Measurements from ENCODE around the gene LILRB3.
A peak's percentile ranks its signal among the peaks of the same experiment; 100 is the strongest.
"Not testable (repeated sequence)": the region's sequence is repeated elsewhere in the genome, so short reads cannot be mapped to it uniquely, and the experiment has no call there.

The LILRB3 gene

DNA sequence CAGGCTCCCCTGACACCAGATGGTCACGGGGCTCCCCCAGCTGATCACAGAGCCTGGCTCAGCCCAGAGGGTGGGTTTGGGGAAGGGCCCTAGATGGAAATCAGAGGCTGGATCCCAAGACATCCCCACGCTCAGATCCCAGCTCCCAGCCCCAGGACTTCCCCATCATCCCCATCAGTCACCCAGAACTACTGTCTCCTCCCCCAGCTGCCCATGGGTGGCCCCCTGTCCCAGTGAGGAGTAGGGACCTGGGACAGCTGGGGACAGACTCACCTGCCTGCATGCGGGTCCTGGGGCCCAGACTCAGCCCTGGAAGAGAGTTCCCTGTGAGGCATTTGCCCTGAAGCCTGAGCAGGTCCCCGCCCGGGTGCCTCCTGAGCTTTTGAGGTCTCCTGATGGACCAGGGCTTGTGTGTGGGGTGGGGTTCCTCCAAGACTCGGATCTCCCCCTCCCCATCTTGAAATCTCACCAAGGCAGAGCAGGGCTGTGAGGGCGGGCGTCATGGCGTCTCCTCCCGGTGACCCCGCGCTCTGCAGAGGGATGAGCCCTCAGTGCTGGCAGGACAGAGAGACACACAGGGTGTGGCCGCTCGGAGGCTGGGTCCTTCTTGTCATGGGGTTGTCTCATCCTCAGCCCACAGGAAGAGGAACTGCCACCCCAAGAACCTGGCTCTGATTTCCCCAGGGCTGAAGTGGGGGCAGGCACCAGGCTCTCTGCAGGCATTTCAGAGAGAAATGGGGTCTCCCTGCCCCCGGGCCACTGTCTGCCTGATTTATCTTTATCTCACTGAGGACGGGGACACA, at the start of gene LILRB3:
TSS of gene LILRB3 (minus strand) at position 534 of the 803 bp plus-strand sequence. CDS start at position 503, 31 bp downstream.
- peaks cover 17% of the 10 kb centered on the region for H3K27me3 Mint-ChIP-seq
- H3K4me1 Mint-ChIP-seq (ENCODE audit: low read depth); H3K27ac Mint-ChIP-seq; H3K9me3 Mint-ChIP-seq; H3K4me3 Mint-ChIP-seq; DNase-seq; H3K36me3 Mint-ChIP-seq (ENCODE audit: low read depth): not testable (repeated sequence)

DNA sequence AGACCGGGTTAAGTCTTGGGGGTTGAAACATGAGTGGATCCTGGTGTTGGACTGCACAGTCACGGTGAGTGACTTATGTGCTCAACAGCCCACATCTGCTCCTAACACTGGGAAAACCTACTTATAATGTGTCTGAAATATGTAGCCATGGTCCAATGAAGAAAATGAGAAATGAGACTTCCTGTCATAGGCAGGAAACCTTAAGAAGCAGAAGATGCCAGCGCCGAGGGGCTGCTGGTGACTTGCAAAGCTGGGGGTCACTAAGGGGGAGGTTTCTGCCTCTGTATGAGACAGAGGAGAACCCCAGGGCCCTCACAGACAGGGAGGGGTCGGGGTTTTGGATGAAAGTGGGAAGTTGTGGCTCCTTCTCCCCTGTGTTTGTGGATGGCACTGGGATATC, 49.4 kb upstream of the LILRB3 start:
- not testable (repeated sequence) for H3K4me1 Mint-ChIP-seq (ENCODE audit: low read depth); H3K36me3 Mint-ChIP-seq (ENCODE audit: low read depth); H3K9me3 Mint-ChIP-seq; DNase-seq; H3K4me3 Mint-ChIP-seq; H3K27ac Mint-ChIP-seq
- H3K27me3 Mint-ChIP-seq = peaks cover 61% of the 10 kb centered on the region

DNA sequence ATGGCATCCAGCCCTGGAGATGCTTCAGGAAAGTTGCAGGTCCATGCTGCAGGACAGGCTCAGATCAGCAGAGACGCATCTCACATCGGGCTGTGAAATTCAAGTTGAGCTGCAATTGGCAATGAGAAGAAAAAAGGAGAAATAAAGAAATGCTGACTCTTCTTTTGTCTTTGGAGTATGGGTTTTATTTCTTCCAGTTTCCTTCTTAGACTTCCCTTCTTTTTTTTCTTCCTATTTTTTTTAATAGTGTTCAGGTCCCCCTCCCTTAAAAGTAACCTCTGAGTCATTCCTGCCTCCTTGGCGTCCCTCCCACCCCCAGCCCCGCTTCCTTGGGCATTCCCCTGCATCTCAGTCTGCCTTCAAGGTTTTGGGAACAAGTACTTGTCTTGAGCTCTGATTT, 48.8 kb upstream of the LILRB3 start:
- not testable (repeated sequence) for H3K36me3 Mint-ChIP-seq (ENCODE audit: low read depth); H3K4me1 Mint-ChIP-seq (ENCODE audit: low read depth); H3K4me3 Mint-ChIP-seq; DNase-seq; H3K9me3 Mint-ChIP-seq; H3K27ac Mint-ChIP-seq
- H3K27me3 Mint-ChIP-seq = peaks cover 57% of the 10 kb centered on the region

DNA sequence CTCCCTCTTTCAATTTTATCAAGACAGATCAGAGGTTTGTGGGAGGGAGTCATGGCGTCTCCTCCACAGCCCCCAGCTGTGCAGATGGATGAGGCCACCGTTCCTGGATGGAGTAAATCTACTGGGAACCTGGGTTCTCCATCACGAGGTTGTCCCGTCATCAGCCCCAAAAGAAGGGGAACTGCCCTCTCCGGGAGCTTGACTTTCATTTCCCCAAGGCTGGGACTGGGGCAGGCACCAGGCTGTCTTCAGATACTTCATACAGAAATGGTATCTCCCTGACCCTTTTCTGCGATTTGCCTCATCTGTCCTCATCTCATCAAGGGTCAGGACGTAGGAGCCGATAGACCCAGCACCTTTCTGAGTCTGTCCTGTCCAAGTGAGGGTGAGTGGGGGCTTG, 48.3 kb upstream of the LILRB3 start:
- Mint-ChIP-seq H3K9me3 (no peaks in the 10 kb centered on the region), H3K4me3 (no peak overlapping the region), H3K36me3 (ENCODE audit: low read depth) (no peaks in the 10 kb centered on the region), H3K27ac (no peak overlapping the region), H3K4me1 (ENCODE audit: low read depth) (peaks cover 7% of the 10 kb centered on the region), H3K27me3 (peaks cover 55% of the 10 kb centered on the region)
- no peak for DNase-seq

DNA sequence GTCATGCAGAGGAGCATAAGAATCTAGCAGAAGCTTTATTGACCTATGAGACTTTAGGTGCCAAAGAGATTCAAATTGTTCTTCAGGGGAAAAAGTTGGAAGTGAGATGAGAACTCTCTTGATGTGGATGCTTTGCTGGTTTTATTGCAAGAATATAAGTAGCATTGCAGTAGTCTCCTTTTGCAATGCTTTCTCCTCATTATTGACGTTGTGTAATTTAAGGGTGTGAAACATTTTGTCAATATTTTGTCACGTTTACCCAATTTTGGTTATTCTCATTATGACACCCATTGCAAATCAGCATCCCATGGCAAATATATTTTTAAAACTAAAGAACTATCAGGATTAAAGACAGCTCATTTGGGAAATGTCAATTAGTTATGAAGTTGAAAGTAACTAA, 46.1 kb upstream of the LILRB3 start:
- Mint-ChIP-seq H3K9me3 (no peaks in the 10 kb centered on the region), H3K27ac (no peak overlapping the region), H3K4me3 (no peak overlapping the region), H3K27me3 (peaks cover 54% of the 10 kb centered on the region), H3K36me3 (ENCODE audit: low read depth) (no peaks in the 10 kb centered on the region), H3K4me1 (ENCODE audit: low read depth) (peaks cover 4% of the 10 kb centered on the region)
- DNase-seq = no peak

DNA sequence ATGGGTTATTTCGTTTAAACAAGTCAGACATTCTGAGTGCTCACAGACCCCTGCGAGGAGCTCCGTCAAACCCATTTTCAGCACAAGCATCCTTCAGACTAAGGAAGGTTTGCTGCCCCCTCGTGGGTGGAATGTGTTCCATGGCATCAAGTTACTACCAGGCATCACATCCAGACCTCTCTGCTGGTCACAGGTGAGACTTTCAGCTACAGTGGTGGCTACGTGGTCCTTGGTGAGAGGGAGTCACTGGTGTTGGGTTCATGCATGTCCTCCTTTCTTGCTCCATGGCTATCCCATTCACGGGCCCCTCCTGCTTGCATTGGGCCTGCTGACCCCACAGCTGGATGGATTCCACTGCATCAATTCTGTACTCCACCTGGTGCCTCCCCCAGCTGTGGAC, 43.3 kb upstream of the LILRB3 start:
- H3K27me3 Mint-ChIP-seq = peaks cover 34% of the 10 kb centered on the region
- DNase-seq = peak; percentile 77
- no peaks in the 10 kb centered on the region for H3K9me3 Mint-ChIP-seq
- no peak overlapping the region for H3K27ac Mint-ChIP-seq
- no peaks in the 10 kb centered on the region for H3K36me3 Mint-ChIP-seq (ENCODE audit: low read depth)
- H3K4me1 Mint-ChIP-seq (ENCODE audit: low read depth) = peaks cover 2% of the 10 kb centered on the region
- no peak overlapping the region for H3K4me3 Mint-ChIP-seq

DNA sequence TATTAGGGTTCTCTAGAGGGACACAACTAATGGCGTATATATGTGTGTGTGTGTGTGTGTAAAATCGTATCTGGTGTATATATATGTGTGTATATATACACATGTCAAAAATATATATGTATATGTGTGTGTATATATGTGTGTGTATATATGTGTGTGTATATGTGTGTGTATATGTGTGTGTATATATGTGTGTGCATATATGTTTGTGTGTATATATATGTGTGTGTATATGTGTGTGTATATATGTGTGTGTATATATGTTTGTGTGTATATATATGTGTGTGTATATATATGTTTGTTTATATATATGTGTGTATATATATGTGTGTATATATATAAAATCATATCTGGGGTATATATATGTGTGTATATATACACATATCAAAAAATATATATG, 39.7 kb upstream of the LILRB3 start:
- Mint-ChIP-seq H3K4me3 (no peak overlapping the region), H3K4me1 (ENCODE audit: low read depth) (peaks cover 2% of the 10 kb centered on the region), H3K27me3 (peaks cover 22% of the 10 kb centered on the region), H3K9me3 (no peaks in the 10 kb centered on the region), H3K27ac (no peak overlapping the region), H3K36me3 (ENCODE audit: low read depth) (no peaks in the 10 kb centered on the region)
- no peak for DNase-seq

DNA sequence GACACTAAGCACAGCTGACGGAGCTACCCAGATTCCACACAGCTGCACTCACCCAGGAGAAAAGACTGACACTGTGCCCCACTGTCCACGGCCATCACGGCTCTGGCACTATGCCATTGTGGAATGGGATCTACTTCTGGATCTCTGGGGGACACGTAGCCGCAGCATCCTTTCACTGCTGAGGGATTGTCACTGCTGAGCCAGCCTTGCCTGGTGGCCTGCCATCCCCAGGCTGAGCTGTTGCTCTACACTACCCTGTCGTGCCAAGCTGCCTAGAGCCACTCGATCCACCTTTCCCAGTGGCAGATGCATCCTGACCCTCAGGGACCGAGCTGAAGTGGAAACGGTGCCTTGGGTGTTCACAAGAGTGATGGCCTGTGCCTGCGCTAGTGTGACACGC, 39.3 kb upstream of the LILRB3 start:
- Mint-ChIP-seq H3K36me3 (ENCODE audit: low read depth) (no peaks in the 10 kb centered on the region), H3K4me1 (ENCODE audit: low read depth) (peaks cover 2% of the 10 kb centered on the region), H3K27me3 (peaks cover 23% of the 10 kb centered on the region), H3K27ac (no peak overlapping the region), H3K9me3 (no peaks in the 10 kb centered on the region), H3K4me3 (no peak overlapping the region)
- DNase-seq = no peak

DNA sequence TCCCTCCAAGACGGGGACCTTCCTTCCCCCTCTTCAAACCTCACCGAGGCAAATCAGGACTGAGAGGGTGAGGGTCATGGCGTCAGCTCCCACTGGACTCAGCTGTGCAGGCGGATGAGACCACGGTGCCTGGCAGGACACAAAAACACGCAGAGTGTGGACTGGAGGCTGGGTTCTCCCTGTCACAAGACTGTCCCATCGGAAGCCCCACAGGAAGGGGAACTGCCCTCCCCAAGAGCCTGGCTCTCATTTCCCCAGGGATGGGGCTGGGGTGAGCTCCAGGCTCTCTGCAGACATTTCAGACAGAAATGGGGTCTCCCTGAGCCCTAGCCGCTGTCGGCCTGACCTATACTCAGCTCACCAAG, 34.3 kb upstream of the LILRB3 start, which contains the start of gene LILRB5:
TSS of gene LILRB5 (minus strand) at position 158 of the 365 bp plus-strand sequence. CDS start at position 78, 80 bp downstream.
- Mint-ChIP-seq H3K36me3 (ENCODE audit: low read depth) (no peaks in the 10 kb centered on the region), H3K4me1 (ENCODE audit: low read depth) (no peaks in the 10 kb centered on the region), H3K27ac (no peak within 1 kb of the TSS), H3K4me3 (no peak within 1 kb of the TSS), H3K27me3 (peaks cover 18% of the 10 kb centered on the region), H3K9me3 (no peaks in the 10 kb centered on the region)
- no peak for DNase-seq

DNA sequence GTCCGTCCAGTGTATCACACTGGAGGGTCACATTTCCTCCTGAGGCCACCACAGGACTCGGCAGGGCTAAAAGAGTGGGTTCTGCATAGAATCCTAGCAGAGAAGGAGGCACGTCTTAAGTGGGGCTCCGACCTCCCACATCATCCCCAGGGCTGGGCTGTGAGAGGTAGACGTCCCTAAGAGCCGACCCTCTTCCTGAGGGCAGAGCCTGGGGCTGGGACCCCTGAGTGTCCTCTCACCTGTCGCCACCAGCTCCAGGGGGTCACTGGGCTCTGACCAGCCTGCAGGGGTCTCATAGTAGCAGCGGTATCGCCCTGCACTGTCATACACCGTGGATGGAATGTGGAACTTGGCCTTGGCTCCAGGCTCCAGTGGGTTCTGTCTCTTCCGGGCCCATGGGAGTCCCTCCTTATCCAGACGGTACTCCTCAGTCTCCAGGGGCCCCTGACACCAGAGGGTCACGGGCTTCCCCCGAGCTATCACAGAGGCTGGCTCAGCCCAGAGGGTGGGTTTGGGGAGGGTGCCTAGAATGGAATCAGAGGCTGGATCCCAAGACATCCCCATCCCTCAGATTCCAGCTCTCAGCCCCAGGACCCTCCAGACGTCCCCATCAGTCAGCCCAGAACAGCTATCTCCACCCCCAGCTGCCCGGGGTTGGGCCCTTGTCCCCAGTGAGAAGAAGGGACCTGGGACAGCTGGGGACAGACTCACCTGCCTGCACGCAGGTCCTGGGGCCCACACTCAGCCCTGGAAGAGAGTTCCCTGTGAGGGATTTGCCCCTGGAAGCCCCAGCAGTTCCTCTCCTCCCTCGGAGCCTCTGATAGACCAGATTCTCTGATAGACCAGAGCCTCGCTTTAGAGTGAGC, 33.7 kb upstream of the LILRB3 start:
- Mint-ChIP-seq H3K36me3 (ENCODE audit: low read depth) (no peaks in the 10 kb centered on the region), H3K27ac (no peak overlapping the region), H3K9me3 (no peaks in the 10 kb centered on the region), H3K27me3 (peaks cover 18% of the 10 kb centered on the region), H3K4me3 (no peak overlapping the region), H3K4me1 (ENCODE audit: low read depth) (no peaks in the 10 kb centered on the region)
- DNase-seq = no peak

DNA sequence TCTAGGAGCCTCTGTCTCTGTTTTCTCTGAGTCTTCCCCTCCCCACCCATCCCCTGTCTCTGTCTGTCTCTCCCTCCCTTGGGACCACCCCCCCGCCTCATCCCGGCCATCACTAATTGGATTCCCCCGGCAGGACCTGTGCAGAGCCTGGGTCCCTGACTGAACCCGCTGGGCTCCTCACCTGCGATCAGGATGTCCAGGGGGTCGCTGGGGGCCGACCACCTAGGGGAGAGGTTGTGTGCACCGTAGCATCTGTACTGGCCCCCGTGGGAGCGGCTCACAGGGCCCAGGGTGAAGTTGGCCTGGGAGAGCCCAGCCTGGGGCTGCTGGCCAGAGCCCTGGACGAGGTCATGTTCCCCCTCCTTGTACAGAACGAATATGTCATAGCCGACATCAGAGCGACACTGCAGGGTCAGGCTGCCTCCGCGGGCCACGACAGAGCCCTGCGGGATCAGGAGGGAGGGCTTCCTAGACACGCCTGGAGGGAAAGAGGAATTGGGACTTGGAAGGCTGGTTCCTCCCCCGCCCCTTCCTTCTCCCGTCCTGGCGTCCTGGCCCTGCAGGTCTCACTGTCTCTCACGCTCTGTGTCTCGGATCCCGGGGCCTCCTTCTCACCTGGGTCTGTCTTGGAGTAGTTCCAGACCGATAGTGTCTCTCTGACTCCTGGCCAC, 32.4 kb upstream of the LILRB3 start:
- no peak for DNase-seq
- Mint-ChIP-seq H3K4me3 (no peak overlapping the region), H3K27ac (no peak overlapping the region)

DNA sequence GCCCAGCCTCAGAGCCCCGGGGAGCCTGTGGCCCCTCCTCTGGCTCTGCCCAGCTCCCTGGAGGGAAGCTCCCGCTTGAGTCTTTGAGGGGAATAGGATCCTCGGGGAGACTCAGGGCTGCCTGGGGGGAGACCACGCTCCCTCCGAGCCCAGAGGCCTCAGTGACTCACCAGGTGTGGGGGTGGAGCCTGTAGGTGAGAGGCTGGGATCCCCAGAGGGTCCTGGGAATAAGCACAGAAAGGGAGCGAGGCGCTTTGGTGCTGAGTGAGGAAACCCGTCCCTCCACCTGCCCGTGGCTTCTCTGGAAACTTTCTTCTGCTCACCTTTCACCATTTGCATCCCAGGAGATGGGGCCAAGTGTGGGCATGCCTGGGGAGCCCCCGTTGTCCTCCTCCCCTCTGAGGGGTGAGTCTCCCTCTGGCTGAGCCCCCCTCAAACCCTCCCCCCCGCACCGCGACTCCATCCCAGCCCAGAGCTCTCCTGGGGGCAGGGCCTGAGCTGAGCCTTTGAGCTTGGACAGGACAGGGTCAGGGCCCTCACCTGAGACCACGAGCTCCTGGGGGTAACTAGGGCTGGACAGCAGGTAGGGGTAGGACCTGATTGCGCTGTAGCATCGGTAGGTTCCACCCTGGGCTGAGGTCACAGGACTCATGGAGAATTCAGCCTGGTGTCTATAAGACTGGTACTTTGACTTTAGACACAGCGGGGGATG, 31.5 kb upstream of the LILRB3 start:
- Mint-ChIP-seq H3K27ac (no peak overlapping the region), H3K27me3 (peaks cover 22% of the 10 kb centered on the region), H3K36me3 (ENCODE audit: low read depth) (no peaks in the 10 kb centered on the region), H3K4me3 (no peak overlapping the region), H3K9me3 (no peaks in the 10 kb centered on the region), H3K4me1 (ENCODE audit: low read depth) (peaks cover 5% of the 10 kb centered on the region)
- DNase-seq = no peak

More for the DNA sequence above, 32.4 kb upstream of the LILRB3 start:
- no peaks in the 10 kb centered on the region for H3K9me3 Mint-ChIP-seq
- H3K27me3 Mint-ChIP-seq = peaks cover 20% of the 10 kb centered on the region
- no peaks in the 10 kb centered on the region for H3K36me3 Mint-ChIP-seq (ENCODE audit: low read depth)
- H3K4me1 Mint-ChIP-seq (ENCODE audit: low read depth) = peaks cover 3% of the 10 kb centered on the region

DNA sequence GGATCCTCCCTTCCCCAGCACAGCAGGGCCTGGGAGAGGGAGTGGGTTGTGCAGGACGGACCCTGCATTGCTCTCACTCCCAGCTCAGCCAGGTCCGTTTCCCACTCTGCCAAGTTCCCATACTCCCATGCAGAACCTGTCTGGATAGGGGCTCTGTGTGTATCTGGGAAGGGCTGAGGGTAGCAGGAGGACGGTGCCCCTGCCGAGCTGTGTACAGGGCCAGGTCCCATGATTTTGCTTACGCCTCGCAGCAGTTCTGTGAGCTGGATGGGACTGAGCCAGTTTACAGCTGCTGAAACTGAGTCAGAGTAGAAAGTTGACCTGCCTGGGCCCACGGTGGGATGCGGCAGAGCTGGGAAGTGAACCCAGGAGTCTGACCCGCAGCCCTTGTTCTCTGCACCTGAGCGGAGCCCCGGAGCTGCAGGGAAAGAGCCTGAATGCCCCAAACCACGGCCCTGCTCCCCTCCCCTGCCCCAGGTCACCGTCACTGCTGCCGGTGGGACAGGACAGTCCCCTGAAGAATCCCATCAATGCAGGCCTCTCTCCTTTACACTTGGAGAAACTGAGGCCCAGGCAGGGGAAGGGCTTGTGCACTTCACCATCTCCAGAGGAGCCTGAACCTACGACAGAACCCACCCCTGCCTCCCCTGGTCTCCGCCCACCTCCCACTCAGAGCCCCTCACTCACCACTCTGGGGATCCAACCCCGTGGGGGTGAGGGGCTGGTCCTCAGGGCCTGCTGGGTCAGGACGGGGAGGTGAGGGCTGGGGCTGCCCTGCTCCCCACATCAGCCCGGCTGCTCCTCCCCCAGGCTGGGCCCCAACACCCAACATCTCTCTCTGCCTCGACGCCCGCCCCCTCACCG, 30.8 kb upstream of the LILRB3 start:
- no peak for DNase-seq
- no peaks in the 10 kb centered on the region for H3K36me3 Mint-ChIP-seq (ENCODE audit: low read depth)
- no peak overlapping the region for H3K4me3 Mint-ChIP-seq
- H3K27ac Mint-ChIP-seq = no peak overlapping the region
- peaks cover 22% of the 10 kb centered on the region for H3K27me3 Mint-ChIP-seq
- H3K4me1 Mint-ChIP-seq (ENCODE audit: low read depth) = peaks cover 5% of the 10 kb centered on the region
- no peaks in the 10 kb centered on the region for H3K9me3 Mint-ChIP-seq

Data from activated T-cell treated with anti-CD3 and anti-CD28 coated beads, Interleukin-2, amount 50 U/mL, for 24 hours (primary cell).